ENCODE data around the gene POLE. TPM values are rescaled to one million over a fixed set of nuclear protein-coding genes. Genes with fewer than 3 reads are reported as not detected.

The POLE gene
- total RNA-seq, 1 experiment from 2014 or later, result 96.1 TPM

DNA sequence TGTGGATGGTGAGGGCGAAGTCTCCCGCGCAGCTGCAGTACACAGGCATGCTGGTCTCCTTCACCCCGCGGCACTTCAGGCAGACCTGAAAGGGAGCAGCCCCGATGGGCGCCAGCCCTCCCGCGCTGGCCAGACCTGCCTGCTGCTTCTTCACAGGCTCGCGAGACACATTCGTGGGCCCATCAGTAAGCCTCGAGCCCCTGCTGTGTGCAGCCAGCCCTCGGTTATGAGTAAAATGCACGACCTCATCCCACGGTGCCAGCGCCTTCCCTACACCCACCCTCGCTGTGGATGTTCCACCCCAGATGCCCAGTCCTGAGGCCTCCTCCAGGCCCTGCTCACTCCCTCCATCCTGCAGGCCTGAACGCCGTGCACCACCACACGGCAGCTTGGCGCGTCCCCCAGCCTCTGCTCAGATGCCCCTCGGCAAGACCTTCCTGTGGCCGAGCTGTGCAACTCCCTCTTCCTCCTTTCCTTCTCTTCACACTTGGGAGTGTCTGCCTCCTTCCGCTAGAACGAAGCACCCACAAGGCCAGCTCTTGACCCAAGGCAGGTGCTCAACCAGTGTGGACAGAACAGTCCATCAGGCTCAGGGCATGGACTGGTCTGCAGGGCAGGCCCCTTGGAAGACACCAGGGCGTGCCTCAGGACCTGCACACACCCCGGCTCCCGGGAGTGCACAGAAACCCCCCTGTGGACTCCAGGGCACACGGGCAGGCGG, 62.1 kb downstream of the POLE start:
- CTCF ChIA-PET, result no interaction called here
- H4K20me1 ChIP-seq (ENCODE audit: low read length), result no peaks in the 10 kb centered on the region

DNA sequence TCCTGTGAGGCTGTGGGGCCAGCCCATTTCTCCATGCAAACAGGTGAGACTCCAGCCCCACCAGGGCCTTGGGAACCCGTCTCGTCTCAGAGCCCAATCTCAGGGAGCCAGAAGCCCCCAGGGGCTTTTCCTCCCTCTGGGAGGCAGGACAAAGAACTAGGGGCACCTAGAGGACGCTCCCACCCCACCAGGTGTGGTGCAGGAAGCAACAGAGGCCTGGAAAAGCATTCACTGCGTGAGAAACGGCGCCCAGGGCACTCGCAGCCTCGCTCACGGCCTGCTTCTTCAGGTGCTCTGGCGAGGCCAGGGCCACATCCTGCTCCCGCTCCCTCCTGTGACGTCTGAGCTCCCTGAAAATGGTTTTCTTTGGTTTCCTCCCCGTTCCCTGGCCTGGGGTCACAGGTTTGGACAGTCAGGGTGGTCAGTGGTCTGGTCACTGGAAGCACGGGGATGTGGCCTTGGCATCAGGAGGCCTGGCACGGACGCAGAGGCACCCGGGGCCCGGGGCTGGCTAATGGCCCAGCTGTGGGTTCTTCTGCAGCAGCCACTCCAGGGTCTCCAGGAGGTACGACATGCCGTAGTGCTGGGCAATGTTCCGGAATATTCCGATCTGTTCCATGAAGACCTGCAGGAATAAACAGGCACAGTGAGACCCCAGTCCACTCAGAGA, 62.8 kb downstream of the POLE start:
- TF ChIP-seq EZH2phosphoT487 (IDR thresholded peaks at IDR 0.05; ENCODE audit: borderline replicate concordance, low read length) (no peak), CTCF (conservative IDR thresholded peaks at IDR 0.05; ENCODE audit: low read depth, low read length) (no peak), EZH2 (IDR thresholded peaks at IDR 0.05; ENCODE audit: low read length, unreplicated experiment) (no peak)
- no peaks in the 10 kb centered on the region for H3F3A ChIP-seq (ENCODE audit: low read length, unreplicated experiment)
- no peak overlapping the region for H3K4me3 ChIP-seq (ENCODE audit: low read length)
- peaks cover 10% of the 10 kb centered on the region for H3K36me3 ChIP-seq (ENCODE audit: low read depth, low read length)
- no peaks in the 10 kb centered on the region for H3K79me2 ChIP-seq (ENCODE audit: low read length)
- CTCF ChIA-PET, result no interaction called here
- POLR2A ChIA-PET (ENCODE audit: unreplicated experiment), result no interaction called here
- H2AFZ ChIP-seq (ENCODE audit: low read length), result no peak overlapping the region
- H3K9me3 ChIP-seq (ENCODE audit: low read length), result no peaks in the 10 kb centered on the region
- no peak overlapping the region for H3K27ac ChIP-seq (ENCODE audit: low read length)
- H3K4me2 ChIP-seq (ENCODE audit: low read length), result no peak overlapping the region
- intact Hi-C loops (cut with micrococcal nuclease), result no loop called here
- H3K9me2 ChIP-seq (replicated peaks; ENCODE audit: low read length), result no peaks in the 10 kb centered on the region
- H4K20me1 ChIP-seq (ENCODE audit: low read length), result no peaks in the 10 kb centered on the region
- TSS peak; percentile 13 for BruUV-seq (replicated peaks)
- no peak for ATAC-seq
- no peak for DNase-seq
- no peak overlapping the region for H3K9ac ChIP-seq (ENCODE audit: low read length)
- H3K4me1 ChIP-seq (ENCODE audit: insufficient read depth, low read length), result peaks cover 18% of the 10 kb centered on the region
- peaks cover 3% of the 10 kb centered on the region; the same call in 1 of the 2 replicates for H3K27me3 ChIP-seq (ENCODE audit: low read length)

More for the DNA sequence above, 62.1 kb downstream of the POLE start:
- no peaks in the 10 kb centered on the region for H3K79me2 ChIP-seq (ENCODE audit: low read length)
- H2AFZ ChIP-seq (ENCODE audit: low read length), result no peak overlapping the region
- no peak for TF ChIP-seq EZH2 (IDR thresholded peaks at IDR 0.05; ENCODE audit: low read length, unreplicated experiment)
- TF ChIP-seq EZH2phosphoT487 (IDR thresholded peaks at IDR 0.05; ENCODE audit: borderline replicate concordance, low read length), result no peak
- TF ChIP-seq CTCF (conservative IDR thresholded peaks at IDR 0.05; ENCODE audit: low read depth, low read length), result no peak
- H3K9ac ChIP-seq (ENCODE audit: low read length), result no peak overlapping the region
- peaks cover 17% of the 10 kb centered on the region for H3K36me3 ChIP-seq (ENCODE audit: low read depth, low read length)
- BruUV-seq (replicated peaks), result no TSS peak
- no peak overlapping the region for H3K27ac ChIP-seq (ENCODE audit: low read length)
- H3K27me3 ChIP-seq (ENCODE audit: low read length), result no peaks in the 10 kb centered on the region
- peaks cover 18% of the 10 kb centered on the region for H3K4me1 ChIP-seq (ENCODE audit: insufficient read depth, low read length)
- H3K9me2 ChIP-seq (replicated peaks; ENCODE audit: low read length), result no peaks in the 10 kb centered on the region
- no peaks in the 10 kb centered on the region for H3K9me3 ChIP-seq (ENCODE audit: low read length)
- no peak for ATAC-seq
- intact Hi-C loops (cut with micrococcal nuclease), result no loop called here
- no peak for DNase-seq
- H3K4me3 ChIP-seq (ENCODE audit: low read length), result no peak overlapping the region
- H3F3A ChIP-seq (ENCODE audit: low read length, unreplicated experiment), result no peaks in the 10 kb centered on the region
- no peak overlapping the region for H3K4me2 ChIP-seq (ENCODE audit: low read length)
- POLR2A ChIA-PET (ENCODE audit: unreplicated experiment), result no interaction called here
